Neutrophil (primary cell): Measurements from ENCODE around the gene KCTD21.

Source experiments
- H3K27ac ChIP-seq: fragments of 200-600 bp; sonication (generic); 2 replicates; pipeline ENCODE4 v1.5.1; 2016; ENCODE audit warnings: mild to moderate bottlenecking, moderate library complexity
- H3K27me3 ChIP-seq: fragments of 200-600 bp; sonication (generic); 2 replicates; pipeline ENCODE4 v1.6.0; 2016; ENCODE audit warnings: mild to moderate bottlenecking
- H3K36me3 ChIP-seq: fragments of 200-600 bp; sonication (generic); 2 replicates; pipeline ENCODE4 v1.5.1; 2017
- H3K4me1 ChIP-seq, 2 experiments: fragments of 200-600 bp in 1 of 2; sonication (generic) in 1 of 2; 1 replicate in 1 of 2; 2 replicates in 1 of 2; pipeline versions ENCODE4 v1.5.1 to v1.6.1; 2013 to 2016; ENCODE audit warnings: low read depth in 1 of 2, low read length in 1 of 2, mild to moderate bottlenecking in 1 of 2, moderate library complexity in 1 of 2; ENCODE audit not compliant: control insufficient read depth in 1 of 2, insufficient read depth in 1 of 2
- H3K4me3 ChIP-seq, 2 experiments: fragments of 200-600 bp in 1 of 2; sonication (generic) in 1 of 2; 1 replicate in 1 of 2; 2 replicates in 1 of 2; pipeline ENCODE4 v1.5.1; 2013 to 2016; ENCODE audit warnings: low read depth in 1 of 2, low read length in 1 of 2, mild to moderate bottlenecking in 1 of 2, moderate library complexity in 1 of 2
- H3K9me3 ChIP-seq: fragments of 200-600 bp; sonication (generic); 2 replicates; pipeline ENCODE4 v1.5.1; 2016
- TF ChIP-seq, protein P1 (sequence below): fragments of 200-600 bp; sonication (generic); IDR thresholded peaks from 2 replicates; pipeline ENCODE4 v1.5.1; 2016; ENCODE audit warnings: antibody characterized with exemption

Gene KCTD21

DNA sequence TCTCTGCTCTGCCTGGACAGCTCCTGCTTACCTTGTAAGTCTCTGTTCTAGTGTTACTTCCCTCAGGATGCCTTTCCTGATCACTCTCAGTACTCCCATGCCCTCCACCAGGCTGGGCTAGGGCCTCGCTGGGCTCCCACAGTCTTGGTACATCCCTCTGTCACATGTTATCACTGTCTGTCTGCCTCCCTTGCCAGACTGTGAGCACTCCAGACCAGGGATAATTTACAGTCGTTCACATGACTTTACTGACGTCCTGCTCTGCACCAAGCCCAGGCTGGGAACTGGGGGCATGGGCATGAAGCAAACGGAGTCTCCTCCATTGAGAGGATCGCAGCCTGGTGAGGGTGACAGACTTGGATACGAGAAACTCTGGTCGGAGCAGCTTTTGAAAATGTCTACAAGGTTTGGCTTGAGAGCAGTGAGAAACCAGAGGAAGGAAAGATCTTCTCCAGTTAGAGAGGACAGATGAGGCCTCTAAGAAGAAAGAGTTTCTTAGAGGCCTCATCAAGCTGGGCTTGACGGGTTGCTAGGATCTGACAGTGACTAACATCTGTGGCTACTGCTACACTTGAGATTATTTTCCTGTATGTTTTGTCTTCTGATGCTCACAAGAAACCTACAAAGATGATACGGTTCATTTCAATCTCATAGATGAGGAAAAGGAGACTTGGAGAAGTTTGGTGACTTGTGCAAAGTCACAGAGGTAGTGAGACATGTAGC lies 12.8 kb upstream of the KCTD21 start:
- peaks cover 14 to 23% of the 10 kb centered on the region in 2 experiments for H3K4me1 ChIP-seq
- H3K27me3 ChIP-seq, result peaks cover 5% of the 10 kb centered on the region
- H3K4me3 ChIP-seq, result no peak overlapping the region
- peaks cover 19% of the 10 kb centered on the region for H3K36me3 ChIP-seq
- H3K27ac ChIP-seq, result no peak overlapping the region
- no peaks in the 10 kb centered on the region for H3K9me3 ChIP-seq
- TF ChIP-seq, protein P1, sequence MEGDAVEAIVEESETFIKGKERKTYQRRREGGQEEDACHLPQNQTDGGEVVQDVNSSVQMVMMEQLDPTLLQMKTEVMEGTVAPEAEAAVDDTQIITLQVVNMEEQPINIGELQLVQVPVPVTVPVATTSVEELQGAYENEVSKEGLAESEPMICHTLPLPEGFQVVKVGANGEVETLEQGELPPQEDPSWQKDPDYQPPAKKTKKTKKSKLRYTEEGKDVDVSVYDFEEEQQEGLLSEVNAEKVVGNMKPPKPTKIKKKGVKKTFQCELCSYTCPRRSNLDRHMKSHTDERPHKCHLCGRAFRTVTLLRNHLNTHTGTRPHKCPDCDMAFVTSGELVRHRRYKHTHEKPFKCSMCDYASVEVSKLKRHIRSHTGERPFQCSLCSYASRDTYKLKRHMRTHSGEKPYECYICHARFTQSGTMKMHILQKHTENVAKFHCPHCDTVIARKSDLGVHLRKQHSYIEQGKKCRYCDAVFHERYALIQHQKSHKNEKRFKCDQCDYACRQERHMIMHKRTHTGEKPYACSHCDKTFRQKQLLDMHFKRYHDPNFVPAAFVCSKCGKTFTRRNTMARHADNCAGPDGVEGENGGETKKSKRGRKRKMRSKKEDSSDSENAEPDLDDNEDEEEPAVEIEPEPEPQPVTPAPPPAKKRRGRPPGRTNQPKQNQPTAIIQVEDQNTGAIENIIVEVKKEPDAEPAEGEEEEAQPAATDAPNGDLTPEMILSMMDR, result no peak

DNA sequence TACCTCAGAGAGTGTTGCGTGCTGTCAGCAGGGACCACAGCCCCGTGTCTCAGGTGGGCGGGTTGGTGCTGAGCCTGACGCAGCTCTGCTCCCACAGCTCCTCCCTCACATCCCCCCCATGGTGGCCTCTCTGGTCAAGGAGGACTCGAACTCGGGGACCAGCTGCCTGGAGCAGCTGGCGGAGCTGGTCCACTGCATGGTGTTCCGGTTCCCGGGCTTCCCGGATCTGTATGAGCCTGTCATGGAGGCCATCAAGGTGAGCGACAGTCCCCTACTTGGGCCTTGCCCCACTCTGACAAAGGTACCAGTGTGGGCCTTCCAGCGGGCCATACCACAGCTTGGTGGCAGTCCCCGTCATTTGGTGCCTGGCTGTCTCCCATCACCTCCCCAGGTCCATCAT lies 12.1 kb upstream of the KCTD21 start:
- Histone ChIP-seq H3K4me1 (peaks cover 14 to 23% of the 10 kb centered on the region in 2 experiments), H3K9me3 (no peaks in the 10 kb centered on the region), H3K4me3 (no peak overlapping the region), H3K27me3 (peaks cover 12% of the 10 kb centered on the region), H3K36me3 (peaks cover 13% of the 10 kb centered on the region), H3K27ac (no peak overlapping the region)
- TF ChIP-seq, protein P1, result no peak

DNA sequence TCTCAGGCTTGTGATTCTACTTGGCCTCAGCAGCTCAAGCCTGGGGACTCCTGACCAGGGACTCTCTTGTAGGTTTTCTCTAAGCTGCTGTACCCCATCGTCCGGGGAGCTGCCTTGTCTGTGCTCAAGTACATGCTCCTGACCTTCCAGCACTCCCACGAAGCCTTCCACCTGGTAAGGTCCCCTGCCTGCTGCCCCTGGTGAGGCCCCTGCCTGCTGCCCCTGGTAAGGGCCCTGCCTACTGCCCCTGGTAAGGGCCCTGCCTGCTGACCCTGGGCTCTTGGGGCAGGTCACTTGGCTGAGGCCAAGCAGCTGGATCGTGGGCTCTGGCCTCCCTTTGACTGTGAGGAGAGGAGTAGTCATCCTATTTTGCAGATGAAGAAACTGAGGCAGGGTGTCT lies 11.6 kb upstream of the KCTD21 start:
- Histone ChIP-seq H3K4me1 (peaks cover 14 to 23% of the 10 kb centered on the region in 2 experiments), H3K36me3 (peaks cover 11% of the 10 kb centered on the region), H3K27me3 (peaks cover 15% of the 10 kb centered on the region)

DNA sequence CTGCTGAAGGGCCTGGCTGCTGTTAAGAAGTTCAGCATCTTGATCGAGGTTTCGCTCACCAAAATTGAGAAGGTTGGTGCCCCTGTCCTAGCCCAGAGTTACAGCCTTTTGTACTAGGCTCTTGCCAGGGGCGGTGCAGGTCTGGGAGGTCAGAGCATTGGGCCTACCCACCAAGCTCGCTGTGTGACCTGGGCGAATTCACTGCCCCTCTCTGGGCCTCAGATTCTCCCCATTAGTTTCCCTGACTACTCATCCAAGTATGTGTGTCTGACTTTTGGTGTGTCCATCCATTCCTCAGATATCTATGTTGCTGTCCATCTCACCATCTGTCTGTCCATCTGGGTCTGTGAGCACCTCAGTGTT lies 11.2 kb upstream of the KCTD21 start:
- Histone ChIP-seq H3K36me3 (peaks cover 11% of the 10 kb centered on the region), H3K27me3 (peaks cover 17% of the 10 kb centered on the region), H3K4me3 (no peak overlapping the region), H3K9me3 (no peaks in the 10 kb centered on the region), H3K4me1 (peaks cover 14 to 23% of the 10 kb centered on the region in 2 experiments), H3K27ac (no peak overlapping the region)
- TF ChIP-seq, protein P1, result no peak

More for the DNA sequence above, 11.6 kb upstream of the KCTD21 start:
- Histone ChIP-seq H3K9me3 (no peaks in the 10 kb centered on the region), H3K27ac (no peak overlapping the region), H3K4me3 (no peak overlapping the region)
- TF ChIP-seq, protein P1, result no peak

DNA sequence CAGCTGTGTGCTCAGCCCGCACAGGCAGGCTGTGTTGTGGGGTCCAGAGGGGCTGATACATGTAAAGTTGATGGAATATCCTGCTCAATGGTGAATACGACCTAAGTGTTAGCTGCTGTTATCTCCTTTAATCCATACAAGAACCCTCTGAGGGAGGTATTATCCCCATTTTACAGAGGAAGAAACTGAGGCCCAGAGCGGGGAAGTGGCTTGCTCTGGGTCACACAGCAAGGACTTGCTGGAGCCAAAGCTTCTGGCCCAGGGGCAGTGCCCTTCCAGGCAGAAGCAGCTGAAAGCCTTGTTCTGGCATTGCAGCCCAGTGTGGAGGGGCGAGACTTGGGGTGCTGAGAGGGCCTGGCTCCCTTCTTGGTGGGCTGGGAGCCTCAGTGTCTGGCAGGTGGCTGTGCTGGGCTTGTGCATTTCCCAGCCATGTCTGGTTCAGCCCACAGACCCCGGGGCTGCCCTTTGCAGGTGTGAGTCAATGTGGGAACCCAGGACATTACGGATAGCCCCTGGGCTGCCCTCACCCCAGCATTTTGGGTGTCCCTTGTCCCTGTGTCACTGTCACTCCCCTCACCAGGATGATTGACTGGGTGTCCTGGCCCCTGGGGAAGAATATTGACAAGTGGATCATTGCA lies 10.7 kb upstream of the KCTD21 start:
- peaks cover 17% of the 10 kb centered on the region for H3K27me3 ChIP-seq
- no peak overlapping the region for H3K4me3 ChIP-seq
- H3K4me1 ChIP-seq, result peaks cover 14 to 23% of the 10 kb centered on the region in 2 experiments
- no peak overlapping the region for H3K27ac ChIP-seq
- TF ChIP-seq, protein P1, result no peak
- peaks cover 11% of the 10 kb centered on the region for H3K36me3 ChIP-seq
- no peaks in the 10 kb centered on the region for H3K9me3 ChIP-seq
